Measurements from ENCODE around the gene ADIRF.
"Not testable (repeated sequence)": the region's sequence is repeated elsewhere in the genome, so short reads cannot be mapped to it uniquely, and the experiment has no call there.

Gene ADIRF

DNA sequence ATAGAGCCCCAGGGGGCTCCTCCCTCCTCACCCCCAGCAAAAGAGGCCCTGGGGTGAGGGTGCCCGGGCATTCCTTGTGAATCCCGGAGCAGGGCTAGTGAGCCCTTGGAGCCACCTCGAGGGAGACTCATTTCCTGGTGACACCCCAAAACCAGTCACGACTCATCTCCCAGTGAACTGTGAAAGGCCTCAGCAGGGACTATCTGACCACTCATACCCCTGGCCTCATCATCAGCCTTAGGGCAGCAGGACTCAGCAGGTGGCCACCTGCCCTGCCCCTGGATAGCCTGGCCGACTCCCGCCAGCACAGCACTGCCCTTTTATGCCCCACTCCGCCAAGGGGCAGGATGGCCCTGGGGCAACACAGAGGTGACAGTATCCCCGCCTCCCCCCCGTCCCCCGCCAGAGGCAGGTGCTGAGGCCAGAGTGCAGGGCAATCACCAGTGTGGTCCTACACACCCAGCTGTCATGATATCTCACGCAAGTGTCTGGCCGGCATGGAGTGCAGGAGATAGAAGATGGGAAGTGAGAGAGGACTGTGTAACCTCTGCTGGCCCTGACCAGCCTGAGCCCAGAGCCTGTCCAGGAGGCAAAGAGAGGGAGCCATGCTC, 6.7 kb upstream of the ADIRF start:
- no peak for DNase-seq

DNA sequence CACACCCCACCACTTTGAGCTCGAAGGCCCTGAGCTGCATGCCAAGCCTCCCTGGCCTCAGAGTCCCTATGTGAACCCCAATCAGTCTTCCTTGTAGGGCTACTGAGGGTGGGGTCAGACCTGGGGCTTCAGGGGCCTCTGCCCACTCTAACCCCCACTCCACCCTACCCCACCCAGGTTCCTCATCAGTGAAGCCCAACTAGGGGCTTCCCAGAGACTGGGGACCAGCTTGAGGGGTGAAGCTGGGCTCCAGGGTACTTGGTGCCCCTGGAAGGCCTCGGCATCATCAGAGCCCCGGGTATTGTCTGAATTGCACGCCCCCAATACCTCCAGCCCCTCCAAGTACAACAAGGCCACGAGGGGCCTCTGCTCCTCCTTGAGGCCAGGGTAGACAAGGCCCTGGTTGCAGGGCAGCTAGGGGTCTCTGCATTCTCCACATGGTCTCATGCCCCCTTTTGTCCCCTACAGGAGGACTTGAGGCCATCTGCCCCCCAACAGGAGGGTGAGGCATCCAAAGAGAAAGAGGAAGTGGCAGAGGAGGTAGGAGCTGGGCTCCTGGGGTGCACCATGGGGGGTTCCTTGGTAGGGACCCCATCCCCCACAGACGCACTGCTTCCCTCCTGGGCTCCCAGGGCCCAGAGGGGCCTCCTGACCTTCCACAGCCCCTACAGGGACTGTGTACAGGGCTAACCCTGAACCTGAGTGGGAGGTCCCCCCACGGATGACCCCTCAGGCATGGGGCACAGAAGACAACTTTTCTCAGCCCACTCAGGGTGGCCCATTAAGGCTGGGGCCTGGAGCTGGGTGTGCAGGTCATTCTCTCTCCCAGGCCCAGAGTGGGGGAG, 5.9 kb upstream of the ADIRF start:
- no peak for DNase-seq

DNA sequence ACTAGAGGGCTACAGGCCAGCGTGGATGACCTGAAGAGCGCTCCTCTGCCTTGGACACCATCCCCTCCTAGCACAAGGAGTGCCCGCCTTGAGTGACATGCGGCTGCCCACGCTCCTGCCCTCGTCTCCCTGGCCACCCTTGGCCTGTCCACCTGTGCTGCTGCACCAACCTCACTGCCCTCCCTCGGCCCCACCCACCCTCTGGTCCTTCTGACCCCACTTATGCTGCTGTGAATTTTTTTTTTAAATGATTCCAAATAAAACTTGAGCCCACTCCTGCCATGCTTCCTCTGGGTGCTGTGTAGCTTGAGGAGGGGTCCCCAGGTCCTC, 5.3 kb upstream of the ADIRF start:
- DNase-seq, result no peak

DNA sequence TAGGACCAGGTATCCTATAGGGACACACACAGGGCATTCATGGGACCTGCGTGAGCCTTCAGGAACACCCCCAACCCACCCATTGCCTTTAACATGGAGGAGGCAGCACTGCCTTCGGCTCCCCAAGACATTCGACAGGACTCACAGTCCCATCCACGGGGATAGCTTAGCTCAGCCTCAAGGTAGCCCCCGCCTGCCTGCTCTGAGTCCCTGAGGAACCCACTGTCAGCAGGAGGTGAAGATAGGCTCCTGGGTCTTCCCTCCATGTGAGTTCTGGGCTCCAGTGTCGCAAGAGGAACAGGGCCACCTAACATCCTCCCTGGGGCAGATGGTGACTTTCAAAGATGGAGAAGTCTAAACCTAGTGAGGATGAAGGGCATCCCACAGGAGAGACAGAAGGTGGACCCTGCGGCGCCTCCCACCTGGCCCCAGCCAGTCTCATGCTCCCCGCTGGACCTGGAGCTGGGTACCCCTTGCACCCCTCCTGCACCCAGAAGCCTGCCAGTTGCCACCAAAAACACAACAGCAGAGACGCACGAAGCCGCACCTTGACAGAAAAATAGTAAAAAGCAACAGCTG, 4.9 kb upstream of the ADIRF start:
- DNase-seq, result no peak

DNA sequence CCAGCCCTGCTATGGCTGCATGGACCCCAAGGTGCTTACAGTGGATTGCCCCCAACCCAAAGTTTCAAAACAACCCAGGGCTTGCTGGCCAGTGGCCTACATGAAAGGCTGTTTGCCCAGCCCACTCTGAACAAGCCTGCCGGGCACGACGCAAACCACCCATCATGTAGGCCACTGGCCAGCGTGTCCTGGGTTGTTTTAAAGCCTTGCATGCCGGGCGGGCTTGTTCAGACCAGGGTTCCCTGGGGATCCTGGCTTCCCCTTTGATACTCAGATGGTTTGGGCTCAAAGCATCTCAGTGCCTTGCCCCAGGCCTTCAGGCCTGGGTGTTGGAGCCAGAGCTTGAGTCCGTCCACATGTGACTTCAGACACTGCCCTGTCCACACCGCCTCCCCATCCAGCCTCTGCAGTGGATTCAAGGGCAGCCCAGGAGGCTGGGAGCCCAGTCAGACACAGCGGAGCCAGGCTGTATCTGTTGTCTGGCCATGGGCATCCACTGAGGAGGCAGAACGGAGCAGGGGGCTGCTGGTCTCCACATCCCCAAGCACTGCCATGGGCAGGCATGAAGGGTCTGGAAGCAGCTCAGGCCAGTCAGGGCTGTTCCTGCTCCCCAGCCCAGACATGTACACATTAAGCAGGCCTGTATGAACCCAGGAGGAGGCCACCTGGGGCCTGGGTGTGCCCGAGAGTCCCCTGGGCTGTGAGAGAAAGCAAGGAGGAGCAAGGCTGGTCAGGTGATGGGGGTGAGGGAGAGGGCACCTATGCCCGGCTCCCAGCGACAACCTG, 4.0 kb upstream of the ADIRF start:
- DNase-seq, result no peak

- no peak for DNase-seq
Observed at GRCh38 chr10:86964847-86965190, 3.5 kb upstream of the ADIRF start.

- no peak for DNase-seq
Observed at GRCh38 chr10:86965986-86966654, 2.2 kb upstream of the ADIRF start.

DNA sequence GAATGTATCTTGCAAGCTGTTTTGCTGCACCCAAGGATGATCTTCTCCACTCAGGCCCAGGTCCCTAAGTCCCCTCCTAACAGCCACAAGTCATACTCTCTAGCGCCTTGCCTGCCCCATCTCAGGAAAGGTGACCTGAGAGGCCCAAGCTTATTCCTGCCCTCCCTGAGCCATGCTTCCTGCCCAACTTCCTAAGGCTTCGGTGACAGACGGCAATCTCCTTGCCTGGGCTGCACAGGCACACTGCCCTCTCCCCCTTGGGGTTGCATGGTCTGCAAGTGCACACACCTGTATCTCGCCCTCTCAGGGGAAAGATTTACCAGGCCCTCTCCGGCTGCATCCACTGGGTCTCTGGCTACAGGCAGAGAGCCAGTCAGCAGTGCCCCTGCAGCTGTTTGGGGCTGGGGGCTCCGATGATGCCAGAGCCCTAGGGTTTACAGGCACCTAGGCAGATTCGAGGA, 771 bp upstream of the ADIRF start:
- DNase-seq, result no peak

DNA sequence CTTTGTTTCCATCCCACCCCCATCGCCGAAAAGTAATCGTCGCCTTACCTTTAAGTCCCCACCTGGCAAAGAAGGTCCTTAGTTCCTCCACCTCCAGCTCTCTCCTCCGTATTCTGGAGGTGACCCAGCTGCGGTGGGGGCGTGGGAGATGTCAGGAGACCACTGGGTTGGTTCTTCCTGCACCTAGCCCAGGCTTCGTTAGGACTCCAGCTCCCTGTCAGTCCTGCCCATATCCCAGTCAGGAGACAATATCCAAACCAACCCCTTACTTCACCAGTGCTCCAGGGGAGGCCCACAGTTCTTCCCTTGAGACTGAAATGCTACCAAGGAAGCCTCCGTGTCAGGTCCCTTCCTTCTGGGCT, 693 bp downstream of the ADIRF start:
- no peak for DNase-seq

DNA sequence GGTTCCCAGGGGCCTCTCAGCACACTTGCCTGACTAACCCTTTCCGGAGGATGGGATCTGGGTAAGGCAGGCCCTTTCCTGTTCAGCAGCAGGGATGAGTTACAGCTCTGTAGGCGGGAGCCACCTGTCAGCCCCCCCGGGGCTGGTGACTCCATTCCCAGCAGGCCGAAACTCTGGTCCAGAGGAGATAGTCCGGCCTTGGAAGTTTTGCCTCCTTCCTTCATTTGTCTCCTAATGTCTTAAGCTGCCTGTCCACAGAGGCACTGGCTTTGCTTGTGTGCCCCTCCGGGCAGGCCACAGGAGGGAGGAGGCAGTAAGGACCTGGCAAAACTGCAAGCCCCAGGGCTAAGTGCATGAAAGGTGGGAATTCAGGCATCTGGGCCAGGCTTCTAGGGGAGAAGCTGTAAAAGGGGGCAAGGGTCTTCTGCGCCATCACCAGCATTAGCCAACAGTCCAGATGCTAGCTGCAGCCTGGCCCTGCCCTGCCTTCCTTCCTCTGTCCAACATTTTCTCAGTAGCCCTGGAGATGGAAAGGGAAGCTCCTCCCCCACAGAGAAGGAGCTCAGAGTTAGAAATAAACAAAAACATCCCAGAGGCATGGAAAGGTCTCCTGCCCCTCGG, 1.2 kb downstream of the ADIRF start:
- DNase-seq, result peak; percentile 25

DNA sequence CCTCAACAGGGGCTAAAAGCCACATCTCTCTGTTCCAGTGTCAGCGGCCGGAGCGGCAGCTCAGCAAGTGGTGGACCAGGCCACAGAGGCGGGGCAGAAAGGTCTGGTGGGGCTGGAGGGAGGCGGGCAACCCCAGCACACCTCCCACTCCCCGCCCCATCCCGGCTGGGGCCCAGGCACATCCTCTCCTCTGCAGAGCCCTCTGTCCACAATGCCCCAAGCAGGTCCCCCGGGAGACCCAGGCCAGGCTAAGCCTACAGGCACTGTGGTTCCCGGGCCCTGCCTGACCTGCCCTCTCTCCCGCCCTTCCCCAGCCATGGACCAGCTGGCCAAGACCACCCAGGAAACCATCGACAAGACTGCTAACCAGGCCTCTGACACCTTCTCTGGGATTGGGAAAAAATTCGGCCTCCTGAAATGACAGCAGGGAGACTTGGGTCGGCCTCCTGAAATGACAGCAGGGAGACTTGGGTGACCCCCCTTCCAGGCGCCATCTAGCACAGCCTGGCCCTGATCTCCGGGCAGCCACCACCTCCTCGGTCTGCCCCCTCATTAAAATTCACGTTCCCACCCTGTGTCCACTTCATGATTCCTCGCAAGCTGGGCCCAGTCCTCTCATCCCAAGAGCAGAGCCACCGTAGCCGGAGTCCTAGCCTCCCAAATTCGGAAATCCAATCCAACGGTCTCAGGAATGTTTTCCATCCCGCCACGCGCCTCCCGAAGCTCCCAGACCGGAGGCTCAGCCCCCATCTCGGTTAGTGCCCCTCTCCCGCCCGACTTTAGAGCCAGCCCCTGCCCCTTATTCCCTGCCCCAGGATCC, 2.1 kb downstream of the ADIRF start:
- peak; percentile 70 for DNase-seq

- DNase-seq, result peak; percentile 87
Observed at GRCh38 chr10:86970982-86971231, 2.6 kb downstream of the ADIRF start.

GRCh38 chr10:86971232-86971991, 3.1 kb downstream of the ADIRF start:
- DNase-seq, result no peak

- DNase-seq, result no peak
Observed at GRCh38 chr10:86972613-86973380, 4.5 kb downstream of the ADIRF start.

GRCh38 chr10:86974484-86974883, 6.2 kb downstream of the ADIRF start:
- no peak for DNase-seq

- DNase-seq, result no peak
Observed at GRCh38 chr10:86976362-86977056, 8.2 kb downstream of the ADIRF start.

DNA sequence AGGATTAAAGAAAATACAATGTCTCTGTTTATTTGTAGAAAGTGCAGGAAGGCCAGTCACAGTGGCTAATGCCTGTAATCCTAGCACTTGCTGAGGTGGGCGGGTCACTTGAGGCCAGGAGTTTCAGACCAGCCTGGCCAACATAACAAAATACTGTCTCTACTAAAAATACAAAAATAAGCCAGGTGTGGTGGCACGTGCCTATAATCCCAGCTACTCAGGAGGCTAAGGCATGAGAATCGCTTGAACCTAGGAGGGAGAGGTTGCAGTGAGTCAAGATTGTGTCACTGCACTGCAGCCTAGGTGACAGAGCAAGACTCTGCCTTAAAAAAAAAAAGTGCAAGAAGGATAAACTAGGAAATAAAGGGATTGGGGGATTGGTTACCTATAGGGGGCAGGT, 10.2 kb downstream of the ADIRF start:
- DNase-seq, result not testable (repeated sequence)

GRCh38 chr10:86979296-86979818, 11.1 kb downstream of the ADIRF start:
- no peak for DNase-seq

DNA sequence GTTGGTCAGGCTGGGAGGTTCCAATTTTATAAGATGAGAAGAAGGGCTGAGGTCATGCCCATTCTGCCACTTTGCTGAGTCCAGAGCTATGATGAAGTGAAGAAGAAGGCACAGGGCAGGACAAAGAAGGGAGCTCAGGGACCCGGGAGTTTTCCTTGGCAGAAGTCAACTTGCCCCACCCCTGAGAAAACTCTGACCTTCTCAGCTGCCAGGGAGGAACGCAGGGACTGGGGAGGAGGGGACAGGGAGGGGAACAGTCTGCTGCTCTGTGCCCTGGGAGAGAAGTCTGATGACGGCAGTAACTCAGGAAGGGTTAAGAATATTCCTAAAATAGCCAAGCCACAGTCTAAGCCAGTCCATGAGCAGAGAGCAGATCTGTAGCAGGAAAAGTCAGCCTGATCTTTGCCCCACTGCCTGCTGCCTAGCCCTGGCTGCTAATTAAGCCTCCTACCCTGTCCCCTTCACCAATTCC, 11.7 kb downstream of the ADIRF start:
- no peak for DNase-seq

Measured in right hindlimb (tissue), 1 donor.